ENCODE data around the gene KRT23. TPM values are rescaled to one million over a fixed set of nuclear protein-coding genes. Genes with fewer than 3 reads are reported as not detected.

Gene KRT23
- total RNA-seq, 1 experiment from 2014 or later, result not detected

DNA sequence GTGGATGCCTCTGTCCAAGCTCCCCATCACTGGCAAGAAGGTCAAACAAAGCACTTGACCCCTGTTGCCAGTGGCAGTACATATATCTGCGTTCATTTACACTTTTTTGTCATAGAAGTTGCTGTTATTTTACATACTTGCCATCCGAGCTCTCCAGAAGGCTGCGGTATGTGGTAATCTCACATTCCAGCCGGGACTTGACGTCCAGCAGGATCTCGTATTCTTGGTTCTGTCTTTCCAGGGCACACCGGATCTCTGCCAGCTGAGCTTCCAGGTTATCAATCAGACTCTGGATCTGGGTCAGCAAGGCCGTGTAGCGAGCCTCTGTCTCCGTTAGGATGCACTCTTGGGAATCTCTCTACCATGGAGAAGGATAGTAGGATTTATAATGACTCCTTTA, 22.7 kb upstream of the KRT23 start:
- Histone ChIP-seq H3K27ac (no peak overlapping the region), H3K4me3 (no peak overlapping the region), H3K9me3 (replicated peaks) (no peaks in the 10 kb centered on the region), H3K4me1 (replicated peaks) (peaks cover 10% of the 10 kb centered on the region), H3K36me3 (no peaks in the 10 kb centered on the region), H3K27me3 (replicated peaks) (no peaks in the 10 kb centered on the region)
- DNase-seq (ENCODE audit: low read depth in 1 of 2, low spot score in 2 of 2), result no peak

DNA sequence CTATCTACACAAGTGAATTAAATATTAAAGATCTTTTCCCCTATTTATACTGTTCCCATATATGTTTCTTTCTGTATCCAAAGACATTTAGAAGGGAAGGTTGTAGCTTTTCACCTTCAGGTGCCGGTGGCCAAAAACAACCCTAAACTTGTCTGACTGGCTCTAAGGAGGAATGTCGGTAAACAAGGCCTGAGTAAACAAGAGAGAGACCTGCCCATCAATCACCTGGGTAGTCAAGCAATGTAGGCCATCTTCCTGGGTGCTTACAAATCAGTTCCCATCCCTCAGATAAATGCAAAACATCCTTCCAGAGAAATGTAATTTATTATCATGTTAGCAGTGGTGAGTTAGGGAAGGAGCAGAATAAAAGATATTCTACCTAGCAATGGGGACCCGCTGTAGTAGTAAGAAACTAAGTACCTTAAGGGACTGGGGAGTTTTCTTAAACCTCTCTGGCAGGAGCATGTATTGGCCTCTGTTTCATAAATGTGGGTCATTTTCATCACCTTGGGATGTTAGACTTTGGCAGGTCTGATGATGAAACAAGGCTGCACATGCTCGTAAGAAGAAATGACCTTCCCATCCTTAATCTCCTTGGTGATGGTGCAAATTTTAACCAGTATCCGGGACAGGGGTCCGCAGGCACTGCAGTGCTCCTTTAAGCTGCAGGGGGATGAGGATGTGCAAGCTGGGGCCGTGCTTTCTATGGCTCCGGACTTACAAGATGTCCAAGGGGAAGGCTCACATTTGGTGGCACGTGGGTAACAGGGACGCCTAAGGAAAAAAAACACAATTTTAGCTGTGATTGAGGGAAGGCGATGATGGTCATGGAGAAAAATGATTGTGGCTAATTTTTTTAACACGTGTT, 20.9 kb upstream of the KRT23 start:
- H3K4me3 ChIP-seq, result no peak overlapping the region
- no peak overlapping the region for H3K27ac ChIP-seq
- no peaks in the 10 kb centered on the region for H3K9me3 ChIP-seq (replicated peaks)
- no peaks in the 10 kb centered on the region for H3K36me3 ChIP-seq
- DNase-seq (ENCODE audit: low read depth in 1 of 2, low spot score in 2 of 2), result no peak
- H3K27me3 ChIP-seq (replicated peaks), result no peaks in the 10 kb centered on the region
- H3K4me1 ChIP-seq (replicated peaks), result peaks cover 10% of the 10 kb centered on the region

DNA sequence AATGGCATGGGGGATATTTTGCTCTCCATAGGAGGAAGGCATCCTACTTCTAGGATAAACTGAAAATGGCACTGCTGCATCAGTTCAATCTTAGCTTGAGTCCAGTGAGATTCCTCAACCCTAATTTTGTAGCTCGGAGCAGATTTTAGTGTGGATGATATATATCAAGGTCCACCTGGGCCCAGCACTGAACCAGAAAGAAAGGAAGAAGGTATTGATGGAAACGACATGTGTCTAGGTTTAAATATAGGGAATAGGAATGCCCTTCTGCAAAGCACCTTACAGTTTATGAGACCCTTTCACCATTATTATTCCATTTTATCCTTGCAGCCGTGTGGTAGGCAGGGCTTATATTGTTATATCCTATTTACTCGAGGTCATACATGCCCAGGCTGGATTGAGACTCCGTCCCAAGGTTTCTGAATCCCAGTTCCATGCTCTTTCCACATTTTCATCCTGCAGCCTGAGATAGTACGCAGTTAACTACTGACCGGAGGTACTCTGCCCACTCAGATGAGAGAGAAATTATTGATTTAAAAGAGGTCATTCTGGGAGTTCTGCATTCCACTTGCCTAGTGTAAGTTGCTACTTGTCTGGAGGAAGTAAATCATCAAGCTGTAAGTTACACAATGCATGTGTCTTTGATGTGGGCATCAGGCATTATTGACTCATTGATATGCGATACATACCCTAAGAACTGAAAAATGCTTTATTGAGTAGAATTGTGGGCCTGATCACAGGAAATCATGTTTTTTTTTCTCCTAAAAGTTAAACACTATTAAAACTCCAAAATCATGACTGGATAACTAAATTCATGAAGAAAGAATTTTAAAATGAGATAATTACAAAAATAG, 19.2 kb upstream of the KRT23 start:
- H3K36me3 ChIP-seq, result no peaks in the 10 kb centered on the region
- DNase-seq (ENCODE audit: low read depth in 1 of 2, low spot score in 2 of 2), result no peak
- H3K27ac ChIP-seq, result no peak overlapping the region
- no peaks in the 10 kb centered on the region for H3K27me3 ChIP-seq (replicated peaks)
- H3K9me3 ChIP-seq (replicated peaks), result no peaks in the 10 kb centered on the region
- H3K4me3 ChIP-seq, result no peak overlapping the region
- peaks cover 10% of the 10 kb centered on the region for H3K4me1 ChIP-seq (replicated peaks)

DNA sequence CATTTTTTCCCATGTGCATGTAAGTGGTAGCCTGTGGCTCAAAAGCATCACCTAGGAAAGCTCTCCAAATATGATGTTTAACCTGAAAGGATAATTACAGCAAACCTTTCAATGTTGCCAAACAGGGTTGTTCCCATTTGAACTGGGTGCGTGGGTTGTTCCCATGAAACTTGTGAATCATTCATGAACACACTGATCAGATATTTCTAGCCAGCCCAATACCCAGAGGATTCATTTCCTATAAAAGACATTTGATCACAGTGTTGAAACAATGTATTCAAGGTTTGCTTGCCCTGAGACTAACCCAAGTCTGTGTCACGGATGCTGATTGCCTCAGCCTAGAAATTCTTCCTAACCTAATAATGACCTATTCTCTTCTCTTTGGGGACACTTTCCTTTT, 16.4 kb upstream of the KRT23 start:
- Histone ChIP-seq H3K4me3 (no peak overlapping the region), H3K36me3 (no peaks in the 10 kb centered on the region), H3K9me3 (replicated peaks) (no peaks in the 10 kb centered on the region), H3K4me1 (replicated peaks) (peaks cover 10% of the 10 kb centered on the region), H3K27me3 (replicated peaks) (no peaks in the 10 kb centered on the region), H3K27ac (no peak overlapping the region)
- no peak for DNase-seq (ENCODE audit: low read depth in 1 of 2, low spot score in 2 of 2)

DNA sequence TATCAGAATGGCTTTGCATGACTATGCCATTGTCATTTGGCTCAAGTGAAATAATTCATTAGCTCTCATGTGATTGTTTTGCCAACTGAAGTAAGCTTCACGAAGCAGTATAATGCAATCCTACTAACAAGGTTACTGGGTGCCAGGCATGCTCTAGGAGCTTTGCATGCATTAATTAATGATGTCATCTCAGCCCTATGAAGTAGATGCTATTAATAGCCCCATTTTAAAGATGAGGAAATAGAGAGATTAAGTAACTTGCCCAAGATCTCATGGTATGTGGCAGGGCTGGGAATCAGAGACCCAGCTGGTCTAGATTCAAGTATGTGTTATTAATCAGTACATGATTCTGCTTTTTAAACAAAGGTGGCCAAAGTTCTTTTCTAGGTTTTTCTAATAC, 15.2 kb upstream of the KRT23 start:
- no peak overlapping the region for H3K27ac ChIP-seq
- no peak for DNase-seq (ENCODE audit: low read depth in 1 of 2, low spot score in 2 of 2)
- H3K36me3 ChIP-seq, result no peaks in the 10 kb centered on the region
- H3K4me1 ChIP-seq (replicated peaks), result peaks cover 10% of the 10 kb centered on the region
- no peaks in the 10 kb centered on the region for H3K9me3 ChIP-seq (replicated peaks)
- no peak overlapping the region for H3K4me3 ChIP-seq
- H3K27me3 ChIP-seq (replicated peaks), result no peaks in the 10 kb centered on the region

DNA sequence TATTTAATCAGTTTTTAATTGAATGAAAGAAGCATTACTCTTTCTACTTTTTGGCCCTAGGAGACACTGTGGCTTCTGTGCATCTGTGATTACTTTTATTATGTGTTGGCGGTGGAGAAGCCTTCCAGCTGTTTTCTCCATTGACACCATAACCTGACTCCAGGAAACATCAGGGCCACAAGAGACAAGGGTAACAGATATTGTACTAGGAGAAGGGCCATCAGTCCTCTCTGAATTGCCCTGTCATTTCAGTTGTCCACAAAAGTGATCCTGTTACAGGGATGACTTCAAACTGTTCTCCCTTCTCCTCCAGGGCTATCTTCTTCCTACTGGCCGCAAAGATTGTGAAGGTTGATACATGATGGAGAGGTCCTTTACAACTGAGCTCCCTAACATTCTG, 14.7 kb upstream of the KRT23 start:
- H3K36me3 ChIP-seq, result no peaks in the 10 kb centered on the region
- peaks cover 6% of the 10 kb centered on the region for H3K4me1 ChIP-seq (replicated peaks)
- no peak overlapping the region for H3K27ac ChIP-seq
- no peak overlapping the region for H3K4me3 ChIP-seq
- no peak for DNase-seq (ENCODE audit: low read depth in 1 of 2, low spot score in 2 of 2)
- H3K9me3 ChIP-seq (replicated peaks), result no peaks in the 10 kb centered on the region
- H3K27me3 ChIP-seq (replicated peaks), result no peaks in the 10 kb centered on the region

DNA sequence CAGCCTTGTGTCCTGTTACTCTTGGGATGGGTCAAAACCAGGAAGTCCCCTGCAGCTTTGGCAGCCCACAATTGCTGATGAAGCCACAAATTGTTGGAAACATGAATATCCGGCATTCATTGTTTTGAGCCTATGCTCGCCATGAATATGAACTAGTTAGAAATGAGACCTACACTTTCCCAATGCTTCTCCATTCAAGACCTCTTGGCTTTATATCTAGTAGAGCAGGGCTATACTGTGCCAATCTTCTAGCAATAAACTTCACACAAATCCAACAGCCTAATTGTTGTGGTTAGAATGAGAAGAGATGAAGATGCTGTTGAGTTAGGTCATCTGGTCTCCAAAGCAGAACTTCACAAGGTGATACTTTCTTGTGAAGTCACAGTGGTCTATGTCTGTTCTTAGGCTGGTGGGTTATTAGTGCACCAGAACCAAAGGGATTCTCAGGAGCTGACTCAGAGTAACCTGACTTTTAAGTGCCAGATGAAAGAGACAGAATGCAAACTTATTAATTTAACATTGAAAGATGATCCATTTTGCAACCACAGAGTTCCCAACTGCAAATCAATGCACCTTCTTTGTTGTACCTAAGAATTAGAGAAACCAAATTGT, 13.7 kb upstream of the KRT23 start:
- Histone ChIP-seq H3K4me3 (no peak overlapping the region), H3K36me3 (no peaks in the 10 kb centered on the region), H3K4me1 (replicated peaks) (no peaks in the 10 kb centered on the region), H3K27me3 (replicated peaks) (no peaks in the 10 kb centered on the region), H3K9me3 (replicated peaks) (no peaks in the 10 kb centered on the region), H3K27ac (no peak overlapping the region)
- DNase-seq (ENCODE audit: low read depth in 1 of 2, low spot score in 2 of 2), result no peak

DNA sequence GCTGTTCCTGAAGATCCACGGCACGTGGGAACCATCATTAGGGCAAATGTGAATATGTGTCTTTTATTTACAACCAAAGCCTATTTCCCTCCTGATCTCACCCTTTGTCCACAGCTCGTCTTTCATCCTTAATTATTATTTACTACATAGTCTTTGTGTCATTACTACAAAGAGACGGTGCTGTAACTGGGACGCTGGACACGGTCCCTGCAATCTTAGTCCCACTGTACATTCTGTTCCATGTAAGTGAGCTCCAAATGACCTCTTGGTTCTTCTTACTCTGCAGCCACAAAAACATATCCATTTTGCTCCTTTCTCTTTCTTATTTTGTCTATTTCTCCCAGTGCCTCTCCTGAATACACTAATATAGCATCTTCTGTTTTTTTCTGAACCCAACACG, 12.7 kb upstream of the KRT23 start:
- H3K4me3 ChIP-seq, result no peak overlapping the region

DNA sequence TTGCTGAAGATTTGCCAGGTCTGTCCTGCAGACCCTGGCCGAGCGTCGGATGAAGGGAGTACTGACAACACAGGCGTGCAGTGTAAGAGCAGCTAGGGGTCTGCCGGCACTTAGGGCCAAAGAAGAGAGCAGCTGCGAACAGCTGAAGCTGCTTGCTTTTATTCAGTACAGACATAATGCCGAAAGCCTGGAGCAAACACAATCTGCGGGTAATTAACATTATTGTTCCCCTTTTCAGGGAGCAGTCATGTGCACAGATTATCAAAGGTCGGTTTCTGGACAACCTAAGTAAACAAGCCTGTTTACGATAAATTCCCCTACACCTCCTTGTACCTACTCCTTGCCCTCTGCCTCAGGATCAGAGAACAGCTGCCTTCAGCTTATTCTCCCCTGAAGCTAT, 12.0 kb upstream of the KRT23 start:
- no peaks in the 10 kb centered on the region for H3K9me3 ChIP-seq (replicated peaks)
- no peak overlapping the region for H3K27ac ChIP-seq

More for the DNA sequence above, 12.7 kb upstream of the KRT23 start:
- H3K36me3 ChIP-seq, result no peaks in the 10 kb centered on the region
- no peaks in the 10 kb centered on the region for H3K4me1 ChIP-seq (replicated peaks)
- H3K9me3 ChIP-seq (replicated peaks), result no peaks in the 10 kb centered on the region
- DNase-seq (ENCODE audit: low read depth in 1 of 2, low spot score in 2 of 2), result no peak
- no peak overlapping the region for H3K27ac ChIP-seq
- H3K27me3 ChIP-seq (replicated peaks), result no peaks in the 10 kb centered on the region

DNA sequence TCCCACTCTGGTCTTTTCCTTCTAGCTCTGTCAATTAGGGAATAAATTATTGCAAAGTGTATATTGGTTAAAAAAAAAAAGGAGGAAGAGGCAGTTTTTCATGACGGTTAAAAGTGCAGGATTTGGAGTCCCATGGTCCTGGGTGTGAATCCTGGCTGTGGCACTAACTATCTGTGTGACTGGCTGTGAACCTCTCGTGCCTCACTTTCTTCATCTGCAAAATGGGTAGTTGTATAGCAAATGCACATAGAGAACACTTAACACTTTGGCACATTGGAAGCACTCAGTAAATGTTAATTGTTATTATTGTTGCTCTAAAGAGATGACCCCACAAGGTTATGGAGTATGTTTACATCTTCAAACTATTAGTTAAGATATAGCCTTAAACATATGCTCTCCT, 10.5 kb upstream of the KRT23 start:
- H3K36me3 ChIP-seq, result no peaks in the 10 kb centered on the region
- no peak for DNase-seq (ENCODE audit: low read depth in 1 of 2, low spot score in 2 of 2)
- no peaks in the 10 kb centered on the region for H3K27me3 ChIP-seq (replicated peaks)
- H3K27ac ChIP-seq, result no peak overlapping the region
- no peaks in the 10 kb centered on the region for H3K4me1 ChIP-seq (replicated peaks)
- no peak overlapping the region for H3K4me3 ChIP-seq
- no peaks in the 10 kb centered on the region for H3K9me3 ChIP-seq (replicated peaks)

More for the DNA sequence above, 12.0 kb upstream of the KRT23 start:
- no peaks in the 10 kb centered on the region for H3K36me3 ChIP-seq
- H3K27me3 ChIP-seq (replicated peaks), result no peaks in the 10 kb centered on the region
- DNase-seq (ENCODE audit: low read depth in 1 of 2, low spot score in 2 of 2), result no peak
- H3K4me1 ChIP-seq (replicated peaks), result no peaks in the 10 kb centered on the region
- H3K4me3 ChIP-seq, result no peak overlapping the region

DNA sequence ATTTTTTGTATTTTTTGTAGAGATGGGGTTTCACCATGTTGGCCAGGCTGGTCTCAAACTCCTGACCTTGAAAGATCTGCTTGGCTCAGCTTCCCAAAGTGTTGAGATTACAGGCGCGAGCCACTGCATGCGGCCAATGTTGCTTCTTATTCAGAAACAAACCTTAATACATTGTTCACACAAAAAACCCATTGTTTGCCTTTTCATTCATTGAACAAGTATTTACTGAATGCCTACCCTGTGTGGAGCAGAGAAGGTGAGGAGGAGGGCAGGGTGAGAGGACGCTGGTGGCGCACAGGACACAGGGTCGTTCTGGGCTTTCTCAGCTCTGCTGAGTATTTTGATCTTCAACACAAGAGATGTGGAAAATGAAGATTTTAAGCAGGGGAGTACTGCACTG, 8.0 kb upstream of the KRT23 start:
- no peaks in the 10 kb centered on the region for H3K4me1 ChIP-seq (replicated peaks)
- DNase-seq (ENCODE audit: low read depth in 1 of 2, low spot score in 2 of 2), result no peak
- H3K9me3 ChIP-seq (replicated peaks), result no peaks in the 10 kb centered on the region
- no peak overlapping the region for H3K4me3 ChIP-seq
- H3K27me3 ChIP-seq (replicated peaks), result no peaks in the 10 kb centered on the region
- H3K27ac ChIP-seq, result no peak overlapping the region
- H3K36me3 ChIP-seq, result no peaks in the 10 kb centered on the region

DNA sequence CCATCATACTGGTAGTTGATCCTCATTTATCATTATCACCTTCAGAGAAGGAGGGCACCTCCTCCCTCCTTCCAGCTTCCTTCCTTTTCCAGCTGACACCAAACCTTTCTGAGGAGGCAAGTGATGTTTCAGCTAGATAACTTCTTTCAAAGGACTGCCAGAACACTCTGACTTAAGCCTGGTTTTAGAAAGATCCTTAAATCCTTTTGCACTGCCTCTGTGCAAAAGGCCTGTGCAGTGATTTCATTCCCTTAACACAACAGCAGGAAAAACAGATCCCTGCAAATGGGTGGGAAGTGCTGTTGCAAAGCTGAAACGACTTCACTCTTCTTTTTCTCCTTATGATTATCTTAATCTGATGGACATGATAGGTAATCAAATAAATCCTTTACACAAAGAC, 7.1 kb upstream of the KRT23 start:
- H3K9me3 ChIP-seq (replicated peaks), result no peaks in the 10 kb centered on the region
- H3K4me1 ChIP-seq (replicated peaks), result no peaks in the 10 kb centered on the region
- no peak overlapping the region for H3K27ac ChIP-seq
- no peak overlapping the region for H3K4me3 ChIP-seq
- no peaks in the 10 kb centered on the region for H3K36me3 ChIP-seq
- no peaks in the 10 kb centered on the region for H3K27me3 ChIP-seq (replicated peaks)
- DNase-seq (ENCODE audit: low read depth in 1 of 2, low spot score in 2 of 2), result no peak

DNA sequence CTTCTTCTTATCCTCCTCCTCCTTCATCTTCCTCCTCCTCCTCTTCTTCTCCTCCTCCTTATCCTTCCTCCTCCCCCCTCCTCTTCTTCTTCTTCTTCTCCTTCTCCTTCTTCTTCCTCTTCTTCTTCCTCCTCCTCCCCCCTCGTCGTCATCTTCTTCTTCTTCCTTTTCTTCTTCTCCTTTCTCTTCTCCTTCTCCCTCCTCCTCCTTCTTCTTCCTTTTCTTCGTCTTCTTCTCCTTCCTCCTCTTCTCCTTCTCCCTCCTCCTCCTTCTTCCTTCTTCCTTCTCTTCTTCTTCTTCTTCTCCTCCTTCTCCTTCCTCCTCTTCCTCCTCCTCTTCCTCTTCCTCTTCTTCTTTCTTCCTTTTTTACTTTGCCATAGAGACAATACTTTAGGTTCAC, 5.1 kb upstream of the KRT23 start:
- H3K9me3 ChIP-seq (replicated peaks), result no peaks in the 10 kb centered on the region
- no peak overlapping the region for H3K27ac ChIP-seq
- H3K4me1 ChIP-seq (replicated peaks), result no peaks in the 10 kb centered on the region
- no peaks in the 10 kb centered on the region for H3K36me3 ChIP-seq
- H3K4me3 ChIP-seq, result no peak overlapping the region
- no peaks in the 10 kb centered on the region for H3K27me3 ChIP-seq (replicated peaks)
- DNase-seq (ENCODE audit: low read depth in 1 of 2, low spot score in 2 of 2), result no peak

DNA sequence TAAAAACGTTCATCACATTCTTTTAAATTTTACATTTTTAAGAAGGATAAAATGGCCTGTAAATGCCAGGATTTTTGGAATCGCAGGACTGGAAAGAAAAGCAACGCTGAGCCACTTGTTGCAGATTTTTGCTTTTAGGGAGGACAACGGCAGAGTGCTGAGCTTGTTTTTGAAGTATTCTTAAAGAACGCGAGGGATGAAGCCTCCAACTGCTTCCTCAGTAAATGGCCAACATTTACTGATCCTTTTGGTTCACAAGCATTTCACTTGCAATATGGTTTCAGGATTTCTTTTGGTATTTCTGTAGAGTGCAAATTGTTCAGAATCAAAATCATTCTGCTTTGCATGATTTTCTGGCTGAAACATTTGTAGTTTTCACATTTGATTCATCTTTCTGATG, 2.8 kb upstream of the KRT23 start:
- no peaks in the 10 kb centered on the region for H3K27me3 ChIP-seq (replicated peaks)
- DNase-seq (ENCODE audit: low read depth in 1 of 2, low spot score in 2 of 2), result no peak
- H3K36me3 ChIP-seq, result no peaks in the 10 kb centered on the region
- H3K4me1 ChIP-seq (replicated peaks), result no peaks in the 10 kb centered on the region
- H3K9me3 ChIP-seq (replicated peaks), result no peaks in the 10 kb centered on the region
- no peak overlapping the region for H3K4me3 ChIP-seq
- no peak overlapping the region for H3K27ac ChIP-seq

All from SJSA1 (cell line).